DMS114 treated with DMSO at 0.1 percent for 48 hours (cell line): ENCODE data around the gene CUL2.

ENCODE experiments used
- DNase-seq: peaks from one replicate; lab custom pipeline; 2025; ENCODE audit not compliant: unreplicated experiment; lab: John Stamatoyannopoulos, UW

The CUL2 gene

GRCh38 chr10:35090162-35090954 is at the start of gene CUL2:
Gene CUL2, minus strand, starts transcription at chr10:35090341. Its CDS starts 19,024 bp downstream, at chr10:35071317.
- peak; percentile 87 for DNase-seq

GRCh38 chr10:35136263-35136815 is 46.2 kb upstream of the CUL2 start:
- DNase-seq, result no peak

DNA sequence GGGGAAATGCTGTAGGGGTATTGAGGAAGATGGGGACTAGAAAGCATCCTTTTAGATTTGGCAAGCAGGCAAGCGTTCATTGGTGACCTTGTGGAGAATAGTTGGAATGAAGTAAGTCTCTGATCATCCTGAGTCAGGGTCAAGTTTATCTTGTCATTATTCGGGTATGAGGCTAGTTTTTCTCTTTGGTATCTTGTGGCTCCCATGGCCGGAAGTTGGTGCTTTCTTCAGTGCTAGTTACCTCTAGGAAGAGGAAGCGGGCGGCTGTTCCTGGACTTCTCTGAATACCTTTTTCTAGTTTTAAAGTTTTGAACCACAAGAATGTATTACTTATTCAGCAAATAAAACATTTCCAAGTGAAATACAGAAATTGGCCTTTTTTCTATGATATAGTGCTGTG is 45.7 kb upstream of the CUL2 start:
- no peak for DNase-seq

GRCh38 chr10:35133586-35133985 is 43.4 kb upstream of the CUL2 start:
- no peak for DNase-seq

DNA sequence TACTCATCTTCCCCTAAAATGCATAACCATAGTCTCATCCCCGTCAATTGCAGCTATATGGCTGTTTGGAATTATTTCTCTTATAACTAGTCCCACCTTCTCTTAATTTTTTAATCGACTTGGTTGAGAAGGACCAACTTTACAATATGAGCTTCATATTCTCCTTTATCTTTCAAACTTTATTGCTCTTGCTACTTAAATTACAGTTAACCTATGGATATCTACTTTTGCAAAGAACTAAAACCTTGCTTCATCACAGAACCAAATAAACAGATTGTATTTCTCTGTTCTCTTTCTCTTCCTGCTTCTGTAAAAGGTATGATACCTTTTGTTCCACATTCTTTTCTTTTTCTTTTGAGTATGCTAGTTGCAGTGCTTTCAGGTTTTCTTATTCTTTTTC is 42.6 kb upstream of the CUL2 start:
- DNase-seq, result no peak

DNA sequence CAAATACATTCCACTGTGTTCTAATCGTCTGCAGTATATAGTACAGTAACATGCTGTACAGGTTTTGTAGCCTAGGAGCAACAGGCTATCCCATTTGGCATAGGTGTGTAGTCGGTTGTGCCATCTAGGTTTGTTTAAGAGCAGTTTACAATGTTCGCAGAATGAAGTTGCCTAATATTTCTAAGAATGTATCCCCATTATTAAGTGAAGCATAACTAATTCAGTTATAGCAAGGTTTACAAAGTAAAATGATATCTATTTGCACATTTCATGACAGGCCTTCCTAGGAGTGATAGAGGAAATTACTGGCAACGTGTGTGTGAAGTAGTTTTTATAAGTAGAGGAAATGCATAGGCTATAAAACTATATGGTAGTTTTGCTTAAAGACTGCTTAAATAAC is 40.5 kb upstream of the CUL2 start:
- DNase-seq, result no peak

DNA sequence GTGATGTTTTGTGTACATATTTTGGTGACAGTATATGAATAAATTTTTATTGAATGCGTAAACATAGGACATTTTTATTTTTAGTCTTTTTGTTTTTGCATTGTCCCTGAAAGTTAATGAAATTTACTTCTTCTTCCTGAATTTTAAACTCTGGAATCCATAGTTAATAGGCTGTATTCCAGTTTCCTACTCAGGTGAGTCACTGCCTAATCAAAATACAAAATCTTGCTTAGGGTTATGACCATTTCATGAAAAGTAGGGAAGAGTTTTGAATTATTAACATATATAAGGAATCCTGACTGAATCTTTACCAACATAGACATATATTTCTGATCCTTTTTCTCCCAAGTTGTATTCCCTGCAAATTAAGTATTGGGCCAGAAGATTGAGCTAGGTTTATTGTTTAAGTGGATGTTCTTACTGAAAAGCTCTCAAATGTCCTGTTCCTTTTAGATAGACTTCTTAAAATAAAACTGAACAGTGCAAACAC is 39.1 kb upstream of the CUL2 start:
- no peak for DNase-seq

- no peak for DNase-seq
These were observed 37.2 kb upstream of the CUL2 start for GRCh38 chr10:35127289-35127891.

GRCh38 chr10:35126530-35127288 is 36.6 kb upstream of the CUL2 start, which contains the start of gene CREM:
Gene CREM, plus strand, starts transcription at chr10:35126846. Its CDS starts 10,990 bp downstream, at chr10:35137836.
- peak; percentile 98 for DNase-seq

GRCh38 chr10:35126062-35126529 is 36.0 kb upstream of the CUL2 start:
- DNase-seq, result no peak

GRCh38 chr10:35124540-35124939 is 34.4 kb upstream of the CUL2 start:
- DNase-seq, result no peak

- DNase-seq, result no peak
These were observed 29.2 kb upstream of the CUL2 start for GRCh38 chr10:35119378-35119777.

DNA sequence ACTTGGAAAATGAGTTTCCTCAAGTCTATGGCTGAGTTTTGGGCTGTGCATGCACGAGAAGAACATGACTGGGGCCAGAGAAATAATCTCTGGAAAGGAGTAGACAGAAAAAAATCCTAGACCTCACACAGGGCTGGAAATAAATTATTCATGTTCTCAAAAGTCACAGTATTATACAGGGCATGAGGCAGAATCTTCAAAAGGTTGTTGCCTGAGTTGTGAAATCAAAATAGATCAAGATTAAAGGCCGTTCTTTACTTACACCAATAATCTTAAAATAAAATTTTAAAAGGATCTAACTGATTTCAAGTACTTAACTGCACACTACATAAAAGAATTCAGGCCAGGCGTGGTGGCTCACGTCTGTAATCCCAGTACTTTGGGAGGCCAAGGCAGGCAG is 22.4 kb upstream of the CUL2 start:
- DNase-seq, result no peak

GRCh38 chr10:35103882-35104281 is 13.7 kb upstream of the CUL2 start:
- DNase-seq, result no peak

DNA sequence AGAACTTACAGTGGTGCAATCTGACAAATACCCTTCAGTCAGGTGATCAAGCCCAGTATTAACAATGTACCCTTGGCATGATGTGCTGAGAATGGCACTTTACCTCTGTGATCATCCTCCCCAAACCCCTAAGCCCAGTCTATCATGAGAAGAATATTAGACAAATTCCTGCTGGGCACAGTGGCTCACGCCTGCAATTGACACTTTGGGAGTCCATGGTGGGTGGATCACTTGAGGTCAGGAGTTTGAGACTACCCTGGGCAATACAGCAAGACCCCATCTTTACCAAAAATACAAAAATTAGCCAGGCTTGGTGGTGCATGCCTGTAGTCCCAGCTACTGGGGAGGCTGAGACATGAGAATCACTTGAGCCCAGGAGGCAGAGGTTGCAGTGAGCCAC is 7.4 kb upstream of the CUL2 start:
- no peak for DNase-seq

- no peak for DNase-seq
These were observed 6.2 kb upstream of the CUL2 start for GRCh38 chr10:35096312-35096711.

DNA sequence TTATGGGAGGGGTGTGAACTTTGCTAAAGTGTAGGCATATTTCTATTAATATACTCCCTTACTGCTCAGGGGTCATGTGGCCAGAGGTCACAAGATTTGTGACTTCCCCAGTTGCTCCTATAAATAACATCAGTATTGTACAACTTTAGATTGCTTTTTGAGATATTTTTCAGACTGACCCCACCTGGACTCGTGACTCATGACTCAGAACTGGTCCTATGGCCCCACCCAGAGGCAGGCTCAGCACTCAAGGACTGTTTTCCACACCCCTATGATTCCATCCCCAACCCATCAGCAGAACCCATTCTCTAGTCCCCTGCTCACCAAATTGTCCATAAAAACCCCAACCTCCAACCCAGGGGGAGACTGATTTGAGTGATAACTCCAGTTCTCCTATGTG is 2.7 kb upstream of the CUL2 start:
- DNase-seq, result no peak

GRCh38 chr10:35091994-35092790 is 2.1 kb upstream of the CUL2 start:
- no peak for DNase-seq

DNA sequence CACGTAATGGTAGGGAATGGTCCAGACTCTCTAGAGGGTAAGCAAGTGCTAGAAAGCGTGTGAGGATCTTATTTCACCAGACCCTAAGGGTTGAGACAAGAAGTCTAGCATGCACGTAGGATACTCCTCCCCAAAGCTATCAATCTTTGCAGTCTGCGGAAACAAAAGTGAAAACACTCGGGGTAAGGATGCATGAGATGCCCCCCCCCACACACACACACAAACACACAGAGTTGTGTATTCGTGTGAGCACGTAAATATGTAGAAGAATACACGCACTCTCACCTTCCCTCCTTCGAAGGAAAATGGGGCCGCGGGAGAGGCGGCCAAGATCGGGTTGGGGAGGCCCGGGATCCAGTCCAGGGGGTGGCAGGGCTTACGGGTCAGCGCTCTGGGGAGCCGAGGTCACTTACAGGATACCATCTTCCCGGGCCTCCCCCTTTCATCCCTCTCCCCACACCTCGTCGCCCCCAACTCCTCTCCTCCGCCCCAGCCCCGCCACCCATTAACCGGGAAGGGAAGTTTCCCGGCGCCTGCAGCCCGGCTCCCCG is 455 bp downstream of the CUL2 start:
- DNase-seq, result no peak

GRCh38 chr10:35083242-35083641 is 6.9 kb downstream of the CUL2 start:
- DNase-seq, result no peak
